Stimulated activated CD8-positive, alpha-beta memory T cell treated with anti-CD3 and anti-CD28 coated beads, Interleukin-12 subunit alpha, Interleukin-12 subunit beta, amount 100 ng/mL, for 24 hours (primary cell): ENCODE measurements around the gene CASP5.
"Not testable (repeated sequence)": the region's sequence is repeated elsewhere in the genome, so short reads cannot be mapped to it uniquely, and the experiment has no call there.

Experiments used
- DNase-seq: peaks from one replicate; pipeline ENCODE4 v3.0.0-alpha.2; 2020; ENCODE audit errors: extremely low read depth

Gene CASP5

GRCh38 chr11:105033343-105033742 lies 10.4 kb upstream of the CASP5 start:
- no peak for DNase-seq

GRCh38 chr11:105032495-105032894 lies 9.5 kb upstream of the CASP5 start:
- DNase-seq, result no peak

GRCh38 chr11:105027678-105028077 lies 4.7 kb upstream of the CASP5 start:
- DNase-seq, result no peak

- DNase-seq, result no peak
Measured at GRCh38 chr11:105024394-105024793, 1.4 kb upstream of the CASP5 start.

- DNase-seq, result no peak
Measured at GRCh38 chr11:105022527-105022926, 441 bp downstream of the CASP5 start.

- no peak for DNase-seq
Measured at GRCh38 chr11:105007463-105007862, 15.5 kb downstream of the CASP5 start.

- DNase-seq, result no peak
Measured at GRCh38 chr11:105005451-105005845, 17.5 kb downstream of the CASP5 start.

- DNase-seq, result no peak
Measured at GRCh38 chr11:105004021-105004420, 18.9 kb downstream of the CASP5 start.

GRCh38 chr11:105003151-105003550 lies 19.8 kb downstream of the CASP5 start:
- no peak for DNase-seq

- peak; percentile 5 for DNase-seq
Measured at GRCh38 chr11:105000797-105001196, 22.2 kb downstream of the CASP5 start.

- no peak for DNase-seq
Measured at GRCh38 chr11:105000167-105000566, 22.8 kb downstream of the CASP5 start.

GRCh38 chr11:104999721-105000120 lies 23.2 kb downstream of the CASP5 start:
- no peak for DNase-seq

- DNase-seq, result no peak
Measured at GRCh38 chr11:104997288-104997687, 25.7 kb downstream of the CASP5 start.

- DNase-seq, result no peak
Measured at GRCh38 chr11:104995001-104995408, 28.0 kb downstream of the CASP5 start.

- DNase-seq, result no peak
Measured at GRCh38 chr11:104992781-104993180, 30.2 kb downstream of the CASP5 start.

GRCh38 chr11:104991994-104992393 lies 31.0 kb downstream of the CASP5 start:
- DNase-seq, result no peak

- no peak for DNase-seq
Measured at GRCh38 chr11:104984808-104985207, 38.2 kb downstream of the CASP5 start.

GRCh38 chr11:104979839-104980238 lies 43.1 kb downstream of the CASP5 start:
- DNase-seq, result no peak

GRCh38 chr11:104973616-104974015 lies 49.4 kb downstream of the CASP5 start:
- DNase-seq, result no peak

- DNase-seq, result not testable (repeated sequence)
Measured at GRCh38 chr11:104972924-104973323, 50.0 kb downstream of the CASP5 start.

GRCh38 chr11:104970756-104971155 lies 52.2 kb downstream of the CASP5 start:
- DNase-seq, result no peak

GRCh38 chr11:104968856-104969776 lies 53.9 kb downstream of the CASP5 start:
- DNase-seq, result no peak

GRCh38 chr11:104968355-104968855 lies 54.6 kb downstream of the CASP5 start, which contains the start of gene CASP4:
CASP4 (minus strand) TSS chr11:104968574; CDS start chr11:104968525, 49 bp downstream.
- DNase-seq, result no peak
